ENCODE measurements around the gene WNT9A.
"Not testable (repeated sequence)": the region's sequence is repeated elsewhere in the genome, so short reads cannot be mapped to it uniquely, and the experiment has no call there.

The WNT9A gene

GRCh38 chr1:227947676-227948492 is at the start of gene WNT9A:
TSS of gene WNT9A (minus strand) at chr1:227947932. CDS start at chr1:227947887, 45 bp downstream.
- DNase-seq (ENCODE audit: low read depth, low spot score): no peak

- no peak for DNase-seq (ENCODE audit: low read depth, low spot score)
Measured at GRCh38 chr1:227996187-227996950, 48.6 kb upstream of the WNT9A start.

- DNase-seq (ENCODE audit: low read depth, low spot score): no peak
Measured at GRCh38 chr1:227994632-227995300, 47.0 kb upstream of the WNT9A start.

GRCh38 chr1:227987181-227987580 is 39.4 kb upstream of the WNT9A start:
- DNase-seq (ENCODE audit: low read depth, low spot score): no peak

GRCh38 chr1:227975583-227976283 is 28.0 kb upstream of the WNT9A start:
- not testable (repeated sequence) for DNase-seq (ENCODE audit: low read depth, low spot score)

- DNase-seq (ENCODE audit: low read depth, low spot score): not testable (repeated sequence)
Measured at GRCh38 chr1:227973724-227974288, 26.1 kb upstream of the WNT9A start.

GRCh38 chr1:227972843-227973374 is 25.2 kb upstream of the WNT9A start:
- DNase-seq (ENCODE audit: low read depth, low spot score): not testable (repeated sequence)

GRCh38 chr1:227972283-227972679 is 24.5 kb upstream of the WNT9A start:
- DNase-seq (ENCODE audit: low read depth, low spot score): not testable (repeated sequence)

- DNase-seq (ENCODE audit: low read depth, low spot score): not testable (repeated sequence)
Measured at GRCh38 chr1:227971643-227972282, 24.0 kb upstream of the WNT9A start.

GRCh38 chr1:227971216-227971615 is 23.5 kb upstream of the WNT9A start:
- not testable (repeated sequence) for DNase-seq (ENCODE audit: low read depth, low spot score)

- DNase-seq (ENCODE audit: low read depth, low spot score): not testable (repeated sequence)
Measured at GRCh38 chr1:227970076-227970995, 22.6 kb upstream of the WNT9A start.

- not testable (repeated sequence) for DNase-seq (ENCODE audit: low read depth, low spot score)
Measured at GRCh38 chr1:227967815-227968214, 20.1 kb upstream of the WNT9A start.

GRCh38 chr1:227966733-227967132 is 19.0 kb upstream of the WNT9A start:
- DNase-seq (ENCODE audit: low read depth, low spot score): not testable (repeated sequence)

- DNase-seq (ENCODE audit: low read depth, low spot score): no peak
Measured at GRCh38 chr1:227961651-227962466, 14.1 kb upstream of the WNT9A start.

GRCh38 chr1:227959325-227959860 is 11.7 kb upstream of the WNT9A start:
- DNase-seq (ENCODE audit: low read depth, low spot score): no peak

- DNase-seq (ENCODE audit: low read depth, low spot score): no peak
Measured at GRCh38 chr1:227958617-227959324, 11.0 kb upstream of the WNT9A start.

- no peak for DNase-seq (ENCODE audit: low read depth, low spot score)
Measured at GRCh38 chr1:227955808-227956207, 8.1 kb upstream of the WNT9A start.
